ENCODE data around the gene CLDN25.
A peak's percentile ranks its signal among the peaks of the same experiment; 100 is the strongest.
"Not testable (repeated sequence)": the region's sequence is repeated elsewhere in the genome, so short reads cannot be mapped to it uniquely, and the experiment has no call there.

Gene CLDN25

GRCh38 chr11:113779496-113779895 is at the start of gene CLDN25:
Gene CLDN25 (plus strand): TSS chr11:113779796. CDS start chr11:113779796, 0 bp downstream.
- Mint-ChIP-seq H3K9me3 (no peaks in the 10 kb centered on the region), H3K4me1 (peaks cover 7% of the 10 kb centered on the region), H3K4me3 (no peak within 1 kb of the TSS), H3K36me3 (ENCODE audit: low read depth) (no peaks in the 10 kb centered on the region), H3K27ac (no peak within 1 kb of the TSS), H3K27me3 (ENCODE audit: low read depth) (peaks cover 38% of the 10 kb centered on the region)
- TF ChIP-seq CTCF (IDR thresholded peaks at IDR 0.05; ENCODE audit: unreplicated experiment in 3 of 3): no peak

GRCh38 chr11:113730887-113731726 is 48.5 kb upstream of the CLDN25 start:
- TF ChIP-seq CTCF (IDR thresholded peaks at IDR 0.05; ENCODE audit: unreplicated experiment in 3 of 3): peak; percentile 69 to 85 (median 71)
- H3K27me3 Mint-ChIP-seq (ENCODE audit: low read depth): no peaks in the 10 kb centered on the region
- H3K4me3 Mint-ChIP-seq: no peak overlapping the region
- no peaks in the 10 kb centered on the region for H3K9me3 Mint-ChIP-seq
- no peak overlapping the region for H3K27ac Mint-ChIP-seq
- peaks cover 35% of the 10 kb centered on the region for H3K36me3 Mint-ChIP-seq (ENCODE audit: low read depth)
- H3K4me1 Mint-ChIP-seq: peaks cover 27% of the 10 kb centered on the region

- Mint-ChIP-seq H3K36me3 (ENCODE audit: low read depth) (peaks cover 44% of the 10 kb centered on the region), H3K27ac (peak overlapping the region; percentile 36 to 85 (median 52)), H3K27me3 (ENCODE audit: low read depth) (no peaks in the 10 kb centered on the region), H3K9me3 (no peaks in the 10 kb centered on the region), H3K4me1 (peaks cover 27% of the 10 kb centered on the region), H3K4me3 (no peak overlapping the region)
- TF ChIP-seq CTCF (IDR thresholded peaks at IDR 0.05; ENCODE audit: unreplicated experiment in 3 of 3): no peak
These were observed 47.5 kb upstream of the CLDN25 start for GRCh38 chr11:113732092-113732491.

GRCh38 chr11:113736323-113736722 is 43.3 kb upstream of the CLDN25 start:
- no peak for TF ChIP-seq CTCF (IDR thresholded peaks at IDR 0.05; ENCODE audit: unreplicated experiment in 3 of 3)
- Mint-ChIP-seq H3K4me1 (peaks cover 18% of the 10 kb centered on the region), H3K4me3 (no peak overlapping the region), H3K27ac (no peak overlapping the region), H3K9me3 (no peaks in the 10 kb centered on the region), H3K36me3 (ENCODE audit: low read depth) (peaks cover 76% of the 10 kb centered on the region), H3K27me3 (ENCODE audit: low read depth) (no peaks in the 10 kb centered on the region)

- no peak overlapping the region for H3K27ac Mint-ChIP-seq
- H3K4me1 Mint-ChIP-seq: no peaks in the 10 kb centered on the region
- no peak for TF ChIP-seq CTCF (IDR thresholded peaks at IDR 0.05; ENCODE audit: unreplicated experiment in 3 of 3)
- H3K9me3 Mint-ChIP-seq: peaks cover 8% of the 10 kb centered on the region
- peaks cover 47% of the 10 kb centered on the region for H3K36me3 Mint-ChIP-seq (ENCODE audit: low read depth)
- H3K4me3 Mint-ChIP-seq: no peak overlapping the region
- H3K27me3 Mint-ChIP-seq (ENCODE audit: low read depth): no peaks in the 10 kb centered on the region
These were observed 26.7 kb upstream of the CLDN25 start for GRCh38 chr11:113752932-113753331.

GRCh38 chr11:113760241-113760640 is 19.4 kb upstream of the CLDN25 start:
- H3K4me1 Mint-ChIP-seq: no peaks in the 10 kb centered on the region
- H3K27me3 Mint-ChIP-seq (ENCODE audit: low read depth): no peaks in the 10 kb centered on the region
- H3K4me3 Mint-ChIP-seq: no peak overlapping the region
- TF ChIP-seq CTCF (IDR thresholded peaks at IDR 0.05; ENCODE audit: unreplicated experiment in 3 of 3): no peak
- peaks cover 10% of the 10 kb centered on the region for H3K9me3 Mint-ChIP-seq
- peaks cover 86% of the 10 kb centered on the region for H3K36me3 Mint-ChIP-seq (ENCODE audit: low read depth)
- H3K27ac Mint-ChIP-seq: no peak overlapping the region

- H3K9me3 Mint-ChIP-seq; H3K27me3 Mint-ChIP-seq (ENCODE audit: low read depth); H3K4me1 Mint-ChIP-seq; H3K4me3 Mint-ChIP-seq; H3K27ac Mint-ChIP-seq: not testable (repeated sequence)
- H3K36me3 Mint-ChIP-seq (ENCODE audit: low read depth): peaks cover 80% of the 10 kb centered on the region
These were observed 16.6 kb upstream of the CLDN25 start for GRCh38 chr11:113763040-113763439.
